HG03139 (cell line): ENCODE results near the gene TCF7L2.
"Not testable (repeated sequence)": the region's sequence is repeated elsewhere in the genome, so short reads cannot be mapped to it uniquely, and the experiment has no call there.

Experiments
- ATAC-seq: cut with Tn5 transposase; IDR thresholded peaks from one replicate; pipeline ENCODE4 v1.9.1; 2021; ENCODE audit not compliant: unreplicated experiment

Gene TCF7L2

GRCh38 chr10:113089551-113089950 lies 139.5 kb downstream of the TCF7L2 start:
- ATAC-seq: no peak

- no peak for ATAC-seq
These were observed 141.9 kb downstream of the TCF7L2 start for GRCh38 chr10:113091920-113092319.

- ATAC-seq: no peak
These were observed 143.4 kb downstream of the TCF7L2 start for GRCh38 chr10:113093188-113094113.

GRCh38 chr10:113094114-113094486 lies 144.1 kb downstream of the TCF7L2 start:
- peak; percentile 69 for ATAC-seq

- no peak for ATAC-seq
These were observed 145.5 kb downstream of the TCF7L2 start for GRCh38 chr10:113095419-113096127.

GRCh38 chr10:113096128-113096996 lies 146.3 kb downstream of the TCF7L2 start:
- no peak for ATAC-seq

- ATAC-seq: no peak
These were observed 147.0 kb downstream of the TCF7L2 start for GRCh38 chr10:113097036-113097435.

GRCh38 chr10:113099431-113100183 lies 149.6 kb downstream of the TCF7L2 start:
- no peak for ATAC-seq

GRCh38 chr10:113100281-113100680 lies 150.2 kb downstream of the TCF7L2 start:
- no peak for ATAC-seq

GRCh38 chr10:113103131-113103840 lies 153.2 kb downstream of the TCF7L2 start:
- no peak for ATAC-seq

GRCh38 chr10:113104047-113104446 lies 154.0 kb downstream of the TCF7L2 start:
- no peak for ATAC-seq

GRCh38 chr10:113108194-113108835 lies 158.3 kb downstream of the TCF7L2 start:
- ATAC-seq: no peak

- no peak for ATAC-seq
These were observed 158.9 kb downstream of the TCF7L2 start for GRCh38 chr10:113108948-113109347.

GRCh38 chr10:113109482-113109881 lies 159.4 kb downstream of the TCF7L2 start:
- not testable (repeated sequence) for ATAC-seq

- ATAC-seq: no peak
These were observed 161.2 kb downstream of the TCF7L2 start for GRCh38 chr10:113111260-113111659.

GRCh38 chr10:113111900-113112853 lies 162.1 kb downstream of the TCF7L2 start:
- no peak for ATAC-seq

- ATAC-seq: no peak
These were observed 163.2 kb downstream of the TCF7L2 start for GRCh38 chr10:113113241-113113640.

GRCh38 chr10:113113918-113114317 lies 163.9 kb downstream of the TCF7L2 start:
- ATAC-seq: no peak
